H7 (cell line): Measurements from ENCODE around the gene NR4A1. TPM values are rescaled to one million over a fixed set of nuclear protein-coding genes. Genes with fewer than 3 reads are reported as not detected.

Experiments
- DNase-seq: peaks from one replicate; pipeline ENCODE4 v3.0.0; 2012
- H3K27me3 ChIP-seq: 2 replicates; pipeline ENCODE4 v1.6.0; 2011; ENCODE audit warnings: mild to moderate bottlenecking, low read length; ENCODE audit not compliant: control insufficient read depth, insufficient read depth
- H3K36me3 ChIP-seq: replicated peaks from 2 replicates; pipeline ENCODE4 v1.5.1; 2011; ENCODE audit warnings: low read length; ENCODE audit not compliant: control insufficient read depth, insufficient read depth
- H3K4me3 ChIP-seq: 2 replicates; pipeline ENCODE4 v1.5.1; 2011; ENCODE audit warnings: low read depth, mild to moderate bottlenecking, control low read depth, low read length, moderate library complexity; ENCODE audit not compliant: insufficient read depth
- total RNA-seq: library from RNA; depleted of rRNA; stranded (reverse); fragments of >200 nt; shearing (Covaris generic); gene quantifications from 2 replicates; pipeline ENCODE4 v1.2.3, GENCODE V29; 2014; rRNA removed

The NR4A1 gene
- 11.8 and 29.6 TPM in 2 replicates for total RNA-seq

DNA sequence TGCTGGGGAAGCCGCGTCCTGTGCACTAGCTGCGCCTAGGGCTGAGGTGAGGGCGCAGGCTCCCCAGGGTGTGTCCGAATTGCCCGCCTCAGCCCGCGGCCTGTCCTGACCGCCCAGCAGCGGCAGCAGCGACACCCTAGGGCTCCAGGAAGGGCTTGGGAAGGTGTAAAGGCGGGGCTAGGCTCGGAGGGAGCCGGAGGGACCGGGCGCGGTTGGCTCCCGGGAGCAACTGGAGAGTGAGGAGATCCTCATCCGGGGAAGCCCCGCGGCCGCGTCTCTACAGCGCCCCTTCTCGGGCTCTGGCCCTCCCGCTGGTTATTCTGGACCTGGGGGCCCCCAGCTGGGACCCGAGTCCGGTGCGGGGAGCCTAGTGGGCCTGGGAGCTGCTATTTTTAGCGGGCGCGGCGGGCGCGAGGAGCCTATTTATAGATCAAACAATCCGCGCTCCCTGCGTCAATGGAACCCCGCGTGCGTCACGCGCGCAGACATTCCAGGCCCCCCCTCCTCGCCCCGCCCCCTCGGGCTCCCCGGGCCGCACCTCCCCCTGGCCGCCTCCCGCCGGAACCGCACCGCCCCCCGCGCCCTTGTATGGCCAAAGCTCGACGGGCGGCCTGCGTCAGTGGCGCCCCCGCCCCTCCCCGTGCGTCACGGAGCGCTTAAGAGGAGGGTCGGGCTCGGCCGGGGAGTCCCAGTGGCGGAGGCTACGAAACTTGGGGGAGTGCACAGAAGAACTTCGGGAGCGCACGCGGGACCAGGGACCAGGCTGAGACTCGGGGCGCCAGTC is at the start of gene NR4A1:
Gene NR4A1 (plus strand): TSS at position 685 of the 784 bp plus-strand sequence. CDS start 2,887 bp downstream, outside the sequence.
- H3K36me3 ChIP-seq, result no peaks in the 10 kb centered on the region; the same call in 1 of the 2 replicates
- peak within 1 kb of the TSS; percentile 65 for H3K4me3 ChIP-seq
- peak; percentile 99 for DNase-seq
- peaks cover 41% of the 10 kb centered on the region for H3K27me3 ChIP-seq

GRCh38 chr12:52003016-52003550 is 48.2 kb upstream of the NR4A1 start:
- peaks cover 33% of the 10 kb centered on the region for H3K27me3 ChIP-seq
- H3K4me3 ChIP-seq, result no peak overlapping the region
- peaks cover under 1% of the 10 kb centered on the region; the same call in 1 of the 2 replicates for H3K36me3 ChIP-seq
- DNase-seq, result no peak

- H3K27me3 ChIP-seq, result peaks cover 38% of the 10 kb centered on the region
- no peak for DNase-seq
- H3K4me3 ChIP-seq, result no peak overlapping the region
- no peaks in the 10 kb centered on the region for H3K36me3 ChIP-seq
These were observed 47.7 kb upstream of the NR4A1 start for GRCh38 chr12:52003591-52003990.

GRCh38 chr12:52004042-52004648 is 47.1 kb upstream of the NR4A1 start:
- DNase-seq, result peak; percentile 90
- Histone ChIP-seq H3K4me3 (no peak overlapping the region), H3K27me3 (peaks cover 44% of the 10 kb centered on the region), H3K36me3 (no peaks in the 10 kb centered on the region)

DNA sequence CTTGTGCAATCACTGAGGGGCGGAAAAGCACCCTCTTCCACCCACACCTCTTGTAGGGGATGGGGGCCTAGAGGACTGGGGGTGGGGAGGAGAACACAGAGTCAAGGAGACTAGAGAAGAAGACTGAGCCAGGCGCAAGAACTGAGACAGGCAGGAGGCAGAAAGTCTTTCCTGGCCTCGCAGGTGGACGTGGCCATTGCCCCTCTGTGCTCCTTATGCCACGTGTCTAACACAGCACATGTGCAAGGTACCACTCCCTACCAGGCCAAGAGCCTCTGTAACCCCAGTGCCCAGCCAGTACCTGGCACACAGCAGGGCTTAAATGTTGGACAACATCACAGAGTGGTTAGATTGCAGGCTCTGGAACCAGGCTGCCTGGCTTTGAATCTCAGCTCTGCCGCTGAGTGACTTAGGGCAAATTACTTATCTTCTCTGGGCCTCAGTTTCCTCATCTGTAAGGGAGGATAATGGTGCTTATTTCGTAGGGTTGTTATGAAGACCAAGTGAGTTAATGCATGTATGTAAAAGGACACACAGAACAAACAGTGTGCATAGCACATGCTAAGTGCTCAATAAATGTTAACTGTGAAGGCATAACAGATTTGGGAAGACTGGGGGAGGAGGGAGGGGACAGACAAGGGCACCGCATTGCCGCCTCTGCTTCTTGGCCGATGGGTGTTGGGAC is 45.9 kb upstream of the NR4A1 start:
- Histone ChIP-seq H3K4me3 (no peak overlapping the region), H3K36me3 (no peaks in the 10 kb centered on the region), H3K27me3 (peaks cover 46% of the 10 kb centered on the region)
- DNase-seq, result no peak

DNA sequence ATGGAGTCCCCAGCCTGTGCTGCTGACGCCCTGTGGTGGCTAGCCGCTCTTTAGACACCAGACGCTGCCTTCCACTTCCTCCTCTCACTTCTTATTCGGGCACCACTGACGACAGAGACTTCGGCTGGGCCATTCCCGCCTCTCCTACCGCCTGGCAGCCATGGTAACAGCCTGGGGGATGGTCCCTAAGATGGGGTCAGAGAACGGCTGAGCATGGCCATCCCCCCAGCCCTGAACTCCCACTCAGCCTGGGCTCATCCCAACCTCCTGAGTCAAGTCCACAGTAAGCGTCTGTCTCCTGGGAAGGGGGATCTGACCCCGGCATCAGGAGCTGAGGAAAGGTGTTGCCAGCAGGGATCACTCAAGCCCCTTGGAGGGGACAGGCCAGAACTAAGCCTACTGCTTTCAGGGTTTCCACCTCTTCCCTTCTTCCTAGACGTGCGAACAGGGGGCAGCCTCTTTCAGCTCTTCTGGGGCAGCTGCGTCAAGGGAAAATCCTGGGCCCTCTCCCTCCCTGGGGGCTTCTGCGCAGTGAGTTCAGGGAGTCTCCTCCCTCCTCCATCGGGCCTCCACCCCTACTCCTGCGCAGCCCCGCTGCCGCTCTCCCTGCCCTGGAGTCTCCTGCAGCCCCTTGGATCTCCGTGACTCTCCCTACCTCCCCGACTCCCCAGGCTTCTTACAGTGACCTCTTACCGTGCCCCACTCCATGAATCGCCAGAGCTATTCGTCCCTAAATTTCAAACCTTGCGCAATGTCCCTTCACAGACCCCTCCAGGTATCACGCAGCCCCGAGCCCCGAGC is 45.1 kb upstream of the NR4A1 start:
- Histone ChIP-seq H3K36me3 (no peaks in the 10 kb centered on the region), H3K27me3 (peaks cover 46% of the 10 kb centered on the region), H3K4me3 (peak overlapping the region; percentile 51)
- DNase-seq, result peak; percentile 88

DNA sequence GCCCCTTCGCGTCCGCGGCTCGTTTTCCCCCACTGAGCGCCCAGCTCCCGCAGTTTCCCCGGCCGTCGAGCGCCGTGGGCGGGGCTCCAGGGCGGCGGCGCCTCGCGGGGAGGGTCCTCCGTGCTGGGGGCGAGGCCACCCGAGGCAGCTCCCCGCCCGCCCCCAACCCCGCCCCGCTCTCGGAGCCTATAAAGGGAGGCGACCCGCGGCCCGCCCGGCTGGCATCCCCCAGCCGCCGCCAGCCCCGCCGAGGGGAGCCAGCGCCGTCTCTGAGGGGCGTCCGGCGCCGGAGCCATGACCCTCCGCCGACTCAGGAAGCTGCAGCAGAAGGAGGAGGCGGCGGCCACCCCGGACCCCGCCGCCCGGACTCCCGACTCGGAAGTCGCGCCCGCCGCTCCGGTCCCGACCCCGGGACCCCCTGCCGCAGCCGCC is 44.5 kb upstream of the NR4A1 start, which contains the start of gene TAMALIN:
Gene TAMALIN (plus strand): TSS at position 221 of the 432 bp plus-strand sequence. CDS start 74 bp downstream, at position 295.
- peaks cover 46% of the 10 kb centered on the region for H3K27me3 ChIP-seq
- H3K4me3 ChIP-seq, result peak within 1 kb of the TSS; percentile 51
- peak; percentile 95 for DNase-seq
- no peaks in the 10 kb centered on the region for H3K36me3 ChIP-seq

DNA sequence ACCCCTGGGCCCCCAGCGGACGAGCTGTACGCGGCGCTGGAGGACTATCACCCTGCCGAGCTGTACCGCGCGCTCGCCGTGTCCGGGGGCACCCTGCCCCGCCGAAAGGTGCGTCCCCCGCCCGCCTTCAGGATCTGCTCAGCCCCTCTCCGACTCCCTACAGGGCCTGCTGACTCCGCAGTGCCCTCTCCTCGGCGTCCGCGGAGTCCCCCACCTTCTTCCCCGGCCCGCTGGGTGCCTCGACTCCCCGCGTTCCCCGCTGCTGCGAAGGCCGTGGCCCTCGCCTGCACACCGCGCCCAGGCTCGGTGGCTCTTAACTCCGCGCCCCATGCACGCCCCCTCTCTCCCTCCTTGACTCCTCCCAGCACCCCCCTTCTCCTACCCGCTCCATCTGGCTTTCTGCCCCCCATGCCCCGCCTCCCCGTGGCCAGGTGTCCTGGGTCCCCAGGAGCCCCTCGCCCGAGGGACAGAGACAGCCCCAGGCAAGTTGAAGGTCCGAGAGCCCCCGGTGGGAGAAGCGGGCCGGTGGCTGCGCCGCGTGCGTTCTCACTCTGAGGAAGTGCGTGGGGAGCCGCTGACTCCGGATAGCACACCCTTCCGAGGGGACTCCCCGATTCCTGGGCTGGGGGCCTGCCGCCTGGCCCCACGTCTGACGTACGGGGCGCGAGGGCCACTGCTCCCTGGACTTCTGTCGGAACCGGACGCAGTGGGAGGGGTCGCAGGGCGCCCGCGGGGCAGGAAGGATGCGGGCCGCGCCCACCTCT is 43.9 kb upstream of the NR4A1 start:
- H3K36me3 ChIP-seq, result no peaks in the 10 kb centered on the region
- peak overlapping the region; percentile 51 for H3K4me3 ChIP-seq
- peaks cover 46% of the 10 kb centered on the region for H3K27me3 ChIP-seq
- DNase-seq, result peak; percentile 80

DNA sequence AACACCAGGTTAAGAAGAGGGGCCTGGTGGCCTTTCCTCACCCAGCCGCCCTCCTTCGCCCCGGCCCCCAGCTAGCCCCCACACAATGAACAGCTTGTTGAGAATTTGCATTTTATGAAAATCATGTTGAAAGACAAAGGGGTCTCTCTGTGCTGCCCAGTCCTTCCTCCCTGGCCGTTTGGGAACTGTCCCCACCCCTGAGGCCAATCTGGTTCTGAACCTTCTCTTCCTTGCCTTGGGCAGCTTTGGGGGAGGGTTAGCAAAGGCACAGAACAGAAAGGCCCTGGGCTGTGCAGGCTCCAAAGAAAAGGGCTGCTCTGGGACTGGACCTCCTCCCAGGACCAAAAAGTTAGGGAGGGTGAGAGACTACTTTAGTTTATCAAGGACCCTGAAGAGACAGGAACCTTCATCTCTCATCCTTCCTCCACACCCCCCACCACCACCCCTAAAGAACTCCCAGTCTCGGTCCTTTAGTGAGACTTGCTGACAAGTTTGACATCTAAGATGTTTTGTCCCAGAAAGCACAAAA is 43.2 kb upstream of the NR4A1 start:
- Histone ChIP-seq H3K4me3 (no peak overlapping the region; the same call in 1 of the 2 replicates), H3K27me3 (peaks cover 46% of the 10 kb centered on the region), H3K36me3 (no peaks in the 10 kb centered on the region)
- peak; percentile 50 for DNase-seq

GRCh38 chr12:52009081-52009751 is 42.0 kb upstream of the NR4A1 start:
- peak; percentile 52 for DNase-seq
- Histone ChIP-seq H3K27me3 (peaks cover 52% of the 10 kb centered on the region), H3K4me3 (no peak overlapping the region), H3K36me3 (no peaks in the 10 kb centered on the region)

DNA sequence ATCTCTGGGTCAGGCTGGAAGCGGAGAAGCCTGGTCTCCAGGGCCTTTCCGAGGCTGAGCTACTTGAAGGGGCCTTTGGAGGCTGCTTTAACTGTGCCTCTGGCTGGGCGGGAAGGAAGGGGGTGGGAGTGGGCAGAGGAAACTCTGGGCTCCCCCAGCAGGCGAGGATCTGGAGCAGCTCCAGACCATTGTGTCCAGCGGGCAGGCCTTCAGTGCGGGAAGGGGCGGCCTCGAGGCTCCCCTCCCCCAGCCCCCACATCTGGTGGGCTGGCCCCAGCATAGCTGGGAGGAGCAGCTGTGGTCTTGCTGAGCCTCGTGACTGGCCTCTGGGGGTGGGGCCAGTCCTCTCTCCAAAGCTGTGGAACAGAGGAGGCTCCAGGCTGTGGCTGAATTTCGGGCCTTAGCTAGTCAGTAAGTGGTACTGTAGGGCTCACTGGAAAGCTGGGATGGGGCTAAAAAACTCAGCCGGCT is 41.1 kb upstream of the NR4A1 start:
- H3K4me3 ChIP-seq, result no peak overlapping the region
- no peaks in the 10 kb centered on the region for H3K36me3 ChIP-seq
- H3K27me3 ChIP-seq, result peaks cover 53% of the 10 kb centered on the region
- peak; percentile 97 for DNase-seq

GRCh38 chr12:52010692-52011601 is 40.3 kb upstream of the NR4A1 start:
- Histone ChIP-seq H3K4me3 (no peak overlapping the region), H3K36me3 (no peaks in the 10 kb centered on the region), H3K27me3 (peaks cover 52% of the 10 kb centered on the region)
- DNase-seq, result peak; percentile 39
